NCI-H524 treated with DMSO at 0.1 percent for 48 hours (cell line): ENCODE results near the gene FBXW9.
"Not testable (repeated sequence)": the region's sequence is repeated elsewhere in the genome, so short reads cannot be mapped to it uniquely, and the experiment has no call there.

Source experiments
- DNase-seq: peaks from one replicate; lab custom pipeline; 2025; lab: John Stamatoyannopoulos, UW

The FBXW9 gene

GRCh38 chr19:12652219-12652618, 44.2 kb downstream of the FBXW9 start:
- DNase-seq: no peak

GRCh38 chr19:12649941-12650340, 46.5 kb downstream of the FBXW9 start:
- DNase-seq: no peak

GRCh38 chr19:12648088-12648487, 48.3 kb downstream of the FBXW9 start:
- no peak for DNase-seq

GRCh38 chr19:12647490-12648071, 48.9 kb downstream of the FBXW9 start:
- DNase-seq: no peak

- DNase-seq: no peak
These were observed 49.4 kb downstream of the FBXW9 start for GRCh38 chr19:12647047-12647446.

GRCh38 chr19:12646551-12646950, 49.9 kb downstream of the FBXW9 start:
- no peak for DNase-seq

GRCh38 chr19:12643716-12644115, 52.7 kb downstream of the FBXW9 start:
- not testable (repeated sequence) for DNase-seq

- DNase-seq: no peak
These were observed 53.9 kb downstream of the FBXW9 start for GRCh38 chr19:12642506-12642905.

- DNase-seq: no peak
These were observed 55.0 kb downstream of the FBXW9 start for GRCh38 chr19:12641456-12641855.

- DNase-seq: no peak
These were observed 56.4 kb downstream of the FBXW9 start for GRCh38 chr19:12639901-12640613.
